Stimulated activated CD4-positive, alpha-beta T cell treated with anti-CD3 and anti-CD28 coated beads, Interleukin-15, amount 100 ng/mL, for 1 hour (primary cell): ENCODE measurements around the gene HES3.

ENCODE experiments used
- DNase-seq, 2 donors: peaks; one replicate each; pipeline ENCODE4 v3.0.0-alpha.2; 2020; ENCODE audit warnings: low read depth in 1 of 2, low spot score in 1 of 2

Gene HES3

DNA sequence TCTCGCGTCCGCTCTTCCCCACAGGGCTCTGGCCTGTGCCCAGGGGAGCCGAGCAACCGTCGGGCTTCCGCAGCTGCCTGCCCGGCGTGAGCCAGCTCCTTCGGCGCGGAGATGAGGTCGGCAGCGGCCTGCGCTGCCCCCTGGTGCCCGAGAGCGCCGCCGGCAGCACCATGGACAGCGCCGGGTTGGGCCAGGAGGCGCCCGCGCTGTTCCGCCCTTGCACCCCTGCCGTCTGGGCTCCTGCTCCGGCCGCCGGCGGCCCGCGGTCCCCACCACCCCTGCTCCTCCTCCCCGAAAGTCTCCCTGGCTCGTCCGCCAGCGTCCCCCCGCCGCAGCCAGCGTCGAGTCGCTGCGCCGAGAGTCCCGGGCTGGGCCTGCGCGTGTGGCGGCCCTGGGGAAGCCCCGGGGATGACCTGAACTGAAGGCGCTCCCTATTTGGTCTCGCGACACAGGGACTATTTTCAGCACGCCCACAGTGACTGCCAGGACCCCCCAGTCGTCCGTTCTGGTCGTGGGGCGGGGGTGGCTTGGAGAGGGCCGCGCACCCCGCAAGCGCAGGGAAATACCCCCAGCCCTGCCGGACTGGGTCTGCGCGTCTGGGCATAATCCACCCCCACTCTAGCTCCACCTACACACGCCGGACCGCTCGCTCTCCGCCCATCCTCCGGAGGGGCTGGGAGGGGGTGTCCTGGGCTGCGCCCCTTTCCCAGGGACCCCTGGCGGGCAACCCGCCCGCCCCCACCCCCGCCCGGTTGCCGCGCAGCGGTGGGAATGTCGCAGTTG is 1.3 kb downstream of the HES3 start:
- DNase-seq, result peak; percentile 53 to 74

DNA sequence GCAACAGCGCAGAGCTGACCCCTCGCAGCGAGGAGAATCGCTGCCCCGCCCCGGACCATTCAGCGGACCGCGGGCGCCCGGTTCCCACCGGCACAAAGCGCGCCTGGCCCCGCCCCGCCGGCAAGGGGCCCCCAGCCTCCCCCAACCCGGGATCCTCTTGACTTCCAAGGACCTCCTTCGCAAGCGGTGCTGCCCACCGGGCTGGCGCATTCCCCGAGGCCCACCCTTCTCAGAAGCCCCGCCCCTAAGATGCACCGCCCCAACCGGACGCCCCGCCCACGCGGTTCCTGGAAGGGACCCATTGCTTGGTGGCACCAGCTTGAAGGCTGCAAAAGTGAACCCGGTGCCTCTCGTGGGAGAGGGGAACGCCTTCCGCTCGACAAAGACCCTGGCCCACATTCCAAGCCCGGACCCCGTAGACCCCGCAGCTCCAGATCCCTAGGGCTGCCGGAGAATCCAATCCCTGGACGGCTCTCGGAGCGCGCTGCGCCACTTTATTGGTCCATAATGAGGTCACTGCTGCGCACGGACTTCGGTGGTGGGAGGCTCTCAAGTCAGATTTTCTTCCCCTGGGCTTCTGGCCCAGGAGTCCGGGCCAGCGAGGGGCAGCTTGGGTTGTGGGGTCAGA is 2.0 kb downstream of the HES3 start:
- no peak for DNase-seq

DNA sequence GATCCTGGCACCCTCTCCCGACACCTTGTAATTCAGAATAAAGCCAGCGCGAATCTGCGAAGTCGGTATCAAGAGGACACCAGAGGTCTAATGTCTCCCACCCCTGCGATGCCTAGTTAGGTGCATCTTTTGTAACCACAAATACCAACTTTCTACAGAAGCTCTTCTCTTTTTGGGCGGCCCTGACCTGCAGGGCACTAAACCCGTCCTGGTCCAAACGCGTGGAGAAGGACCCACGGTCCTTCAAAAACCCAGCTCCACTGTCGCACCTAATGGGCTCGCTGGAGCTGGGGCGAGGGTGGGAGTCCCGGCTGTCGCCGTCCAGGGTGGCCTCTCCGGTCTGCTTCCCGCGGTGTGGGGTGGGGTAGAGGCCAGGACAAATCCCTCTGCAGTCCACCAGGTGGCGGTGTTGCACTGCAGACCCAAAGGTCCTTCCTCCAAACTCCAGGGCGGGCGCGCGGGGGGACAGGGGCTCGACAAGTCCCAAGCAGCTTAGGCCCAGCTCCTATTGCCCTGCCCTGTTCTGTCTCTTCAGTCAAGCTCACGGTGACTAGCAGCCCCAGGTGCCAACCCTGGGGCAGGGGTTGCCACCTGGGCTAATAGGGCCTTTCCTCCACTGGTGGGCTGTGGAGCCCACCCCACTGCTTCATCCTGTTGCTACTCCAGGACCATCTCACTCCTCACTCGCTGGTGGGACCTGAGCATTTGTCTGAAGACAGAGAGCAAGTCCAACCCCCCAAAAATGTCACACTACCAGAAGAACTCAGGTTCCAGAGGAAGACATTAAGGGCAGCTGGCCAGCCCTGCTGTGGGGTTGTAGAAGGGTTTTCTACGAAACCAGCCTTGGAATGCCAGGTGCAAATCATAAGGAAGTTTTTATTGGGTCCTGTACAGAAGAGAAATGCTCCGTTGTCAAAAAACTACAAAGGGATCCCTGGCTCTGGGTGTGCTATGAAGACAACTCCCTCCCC is 2.8 kb downstream of the HES3 start:
- DNase-seq, result peak; percentile 60 to 71

- no peak for DNase-seq
Observed at GRCh38 chr1:6247651-6248050, 3.7 kb downstream of the HES3 start.

- DNase-seq, result no peak
Observed at GRCh38 chr1:6248161-6248776, 4.3 kb downstream of the HES3 start.

DNA sequence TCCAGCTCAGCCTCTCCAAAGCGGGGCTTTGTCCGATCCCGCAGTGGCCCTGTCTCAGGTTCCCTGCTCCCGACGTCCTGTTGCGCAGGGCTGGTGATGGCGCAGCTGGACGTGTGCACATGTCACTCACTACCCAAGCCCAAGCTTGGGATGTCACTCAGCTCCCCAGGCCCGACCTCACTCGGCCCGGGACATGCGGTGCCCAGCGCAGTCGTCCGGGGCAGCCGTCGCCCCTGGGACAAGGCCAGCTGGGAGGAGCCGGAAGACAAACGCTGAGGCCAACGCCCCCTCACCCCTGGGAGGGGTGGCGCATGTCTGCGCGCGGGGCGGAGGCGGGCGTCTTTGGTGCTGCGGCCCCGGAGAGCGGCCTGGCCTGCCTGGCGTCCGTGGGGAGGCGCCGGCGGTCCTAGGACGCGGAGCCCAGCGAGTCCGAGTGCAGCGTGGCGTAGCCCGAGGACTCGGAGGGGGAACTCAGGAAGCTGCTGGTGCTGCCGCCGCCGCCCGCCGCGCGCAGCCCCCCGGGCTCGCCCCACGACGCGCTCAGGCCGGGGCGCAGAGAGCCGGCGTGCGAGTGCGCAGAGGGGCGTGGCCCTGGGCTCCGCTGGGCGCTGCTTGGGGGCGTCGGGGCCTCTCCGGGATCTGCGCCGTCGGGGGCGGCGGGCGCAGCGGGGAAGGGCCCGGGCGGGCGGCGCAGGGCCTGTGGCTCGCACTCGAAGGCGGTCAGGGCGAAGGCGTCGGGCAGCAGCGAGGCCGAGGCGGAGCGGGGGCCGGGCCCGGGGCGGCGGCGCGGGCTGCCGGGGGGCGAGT is 5.2 kb downstream of the HES3 start:
- no peak for DNase-seq

DNA sequence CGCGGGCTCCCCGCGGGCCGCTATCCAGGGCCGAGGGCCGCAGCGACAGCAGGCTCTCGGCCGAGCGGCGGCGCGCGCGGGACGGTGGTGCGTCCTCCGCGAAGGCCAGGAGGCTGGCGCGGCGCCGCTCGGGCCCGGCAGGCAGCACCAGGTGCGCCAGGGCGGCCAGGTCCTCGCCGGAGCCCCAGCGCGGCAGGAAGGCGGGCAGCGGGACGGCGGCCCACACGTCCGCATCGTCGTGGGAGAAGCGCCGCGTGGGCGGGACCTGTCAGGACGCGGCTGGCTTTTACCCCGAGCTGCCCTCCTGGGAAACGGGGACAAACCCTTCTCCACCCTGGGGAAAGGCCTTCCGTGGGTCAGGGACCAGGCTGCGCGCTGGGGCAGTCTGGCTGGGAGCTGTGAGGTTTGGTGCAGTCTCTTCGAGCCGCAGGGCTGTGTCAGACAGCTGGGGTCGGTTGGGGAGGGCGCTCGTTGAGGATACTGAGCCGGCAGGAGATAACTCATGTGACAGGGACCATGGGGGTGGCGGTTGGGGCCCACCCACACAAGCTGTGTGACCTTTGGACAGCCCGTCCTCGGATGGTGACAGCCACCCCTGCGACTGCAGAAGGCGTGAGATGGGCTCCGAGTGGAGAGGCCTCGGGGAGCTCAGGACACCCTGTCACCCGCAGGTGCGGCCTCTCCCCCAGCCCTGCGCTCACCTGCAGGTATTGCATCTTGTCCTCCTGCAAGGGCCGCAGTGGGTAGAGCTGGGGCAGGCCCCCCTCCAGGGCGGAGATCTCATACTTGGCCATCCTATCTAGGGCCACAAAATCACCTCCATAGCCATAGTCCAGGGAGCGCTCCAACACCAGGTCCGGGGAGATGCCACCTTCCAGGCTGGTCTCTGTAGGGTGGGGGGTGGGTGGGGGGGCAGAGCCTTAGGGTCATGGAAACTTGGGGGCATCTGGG is 6.0 kb downstream of the HES3 start:
- no peak for DNase-seq

GRCh38 chr1:6251233-6251632 is 7.3 kb downstream of the HES3 start:
- no peak for DNase-seq

- no peak for DNase-seq
Observed at GRCh38 chr1:6251681-6252373, 7.8 kb downstream of the HES3 start.

- no peak for DNase-seq
Observed at GRCh38 chr1:6252374-6252710, 8.4 kb downstream of the HES3 start.

DNA sequence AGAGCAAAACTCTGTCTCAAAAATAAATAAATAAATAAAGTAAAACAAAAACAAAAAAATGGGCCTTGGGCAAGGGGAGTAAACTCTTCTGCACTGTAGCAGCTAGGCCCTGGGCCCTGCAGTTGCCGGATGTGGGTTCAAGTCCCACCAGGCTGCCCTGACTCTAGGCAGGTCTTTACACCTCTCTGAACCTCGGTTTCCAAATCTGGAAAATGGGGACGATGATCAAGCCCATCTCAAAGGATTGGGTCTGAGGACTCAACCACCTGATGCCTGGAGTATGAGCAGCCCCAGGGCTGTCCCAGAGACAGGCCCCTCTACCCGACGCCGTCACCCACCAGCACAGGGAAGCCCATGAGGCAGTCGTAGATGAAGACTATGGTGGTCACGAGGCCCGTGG is 9.4 kb downstream of the HES3 start:
- DNase-seq, result no peak

DNA sequence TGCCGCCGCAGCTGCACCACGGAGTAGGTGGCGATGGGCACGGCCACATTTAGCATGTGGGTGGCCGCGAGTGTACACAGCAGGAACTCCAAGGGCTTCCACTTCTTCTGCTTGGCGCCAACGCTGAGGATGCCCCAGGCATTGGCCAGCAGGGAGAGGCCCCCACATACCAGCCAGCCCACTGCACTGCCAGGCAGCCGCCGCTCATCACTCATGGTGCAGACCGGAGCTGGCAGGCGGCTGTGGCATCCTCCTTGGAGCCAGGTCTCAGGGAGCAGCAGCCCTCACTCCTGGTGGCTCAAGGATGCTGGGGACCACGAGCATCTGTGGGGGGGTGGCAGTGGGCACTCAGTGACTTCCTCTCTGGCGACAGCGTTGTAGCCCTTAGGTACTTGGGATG is 10.7 kb downstream of the HES3 start:
- no peak for DNase-seq

- no peak for DNase-seq
Observed at GRCh38 chr1:6256645-6257044, 12.7 kb downstream of the HES3 start.

- DNase-seq, result no peak
Observed at GRCh38 chr1:6257541-6258069, 13.6 kb downstream of the HES3 start.

DNA sequence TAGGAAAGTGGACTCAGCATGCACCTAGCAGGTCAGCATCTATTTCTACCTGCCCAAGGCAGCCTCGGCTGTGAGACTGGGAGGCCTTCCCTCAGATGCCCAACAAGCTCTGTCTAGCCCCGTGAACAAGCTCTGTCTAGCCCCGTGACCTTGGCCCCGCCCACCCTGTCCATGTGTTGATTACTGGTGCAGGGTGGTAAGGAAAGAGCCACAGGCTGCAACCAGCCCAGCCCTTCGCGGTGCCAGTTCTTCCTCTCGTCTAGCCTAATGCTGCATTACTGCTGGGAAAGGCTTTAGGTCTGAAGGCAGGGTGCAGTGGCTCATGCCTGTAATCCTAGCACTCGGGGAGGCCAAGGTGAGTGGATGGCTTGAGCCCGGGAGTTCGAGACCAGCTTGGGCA is 14.7 kb downstream of the HES3 start:
- no peak for DNase-seq

DNA sequence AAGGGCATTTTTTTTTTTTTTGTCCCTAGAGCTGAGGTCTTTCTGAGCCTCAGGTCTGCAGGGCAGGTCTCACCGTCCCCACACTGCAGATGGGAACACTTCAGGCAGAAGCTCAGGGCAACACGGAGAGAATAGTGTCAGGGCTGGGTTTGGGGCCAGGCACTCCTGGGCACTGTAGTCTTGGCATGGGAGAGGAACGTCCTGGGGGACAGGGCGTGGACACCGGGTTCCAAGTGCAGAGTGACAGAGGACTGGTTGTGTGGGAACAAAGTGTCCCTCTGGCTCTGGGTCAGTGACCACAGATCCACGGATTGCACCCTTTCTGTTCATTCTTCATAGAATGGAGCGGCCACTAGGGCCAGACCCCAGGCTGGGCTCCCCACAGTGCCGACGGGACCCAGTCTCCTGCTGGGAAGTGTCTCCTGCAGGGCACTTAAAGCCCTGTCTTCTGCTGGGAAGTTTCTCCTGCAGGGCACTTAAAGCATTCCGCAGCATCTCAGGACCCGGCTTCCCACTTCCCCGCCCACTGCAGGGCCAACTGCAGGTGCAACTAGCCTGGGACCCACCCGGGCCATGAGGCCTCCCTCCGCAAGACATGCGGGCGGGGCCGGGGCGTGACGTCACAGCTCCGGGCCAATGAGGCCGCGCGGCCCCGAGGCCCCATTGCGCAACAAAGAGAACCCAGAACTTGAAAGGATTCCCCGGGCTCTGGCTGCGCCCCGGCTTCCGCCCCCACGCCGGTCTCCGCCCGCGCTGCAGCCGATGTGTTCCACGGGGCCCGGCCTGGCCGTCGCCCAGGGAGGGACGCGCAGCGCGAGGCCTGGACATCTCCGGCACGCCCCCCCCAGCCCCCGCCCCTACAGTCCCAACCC is 15.7 kb downstream of the HES3 start:
- peak; percentile 53 to 57 for DNase-seq

- DNase-seq, result no peak
Observed at GRCh38 chr1:6260433-6260934, 16.5 kb downstream of the HES3 start.
